GM21423 (cell line): ENCODE data around the gene ZNF148.
"Not testable (repeated sequence)": the region's sequence is repeated elsewhere in the genome, so short reads cannot be mapped to it uniquely, and the experiment has no call there.

ENCODE experiments used
- ATAC-seq: cut with Tn5 transposase; IDR thresholded peaks from one replicate; pipeline ENCODE4 v1.9.1; 2021; ENCODE audit warnings: mild to moderate bottlenecking, moderate library complexity; ENCODE audit not compliant: unreplicated experiment

ZNF148 gene

GRCh38 chr3:125374996-125375941, at the start of gene ZNF148:
TSS of gene ZNF148 (minus strand) at chr3:125375325. CDS start at chr3:125313640, 61,685 bp downstream.
- peak; percentile 83 for ATAC-seq

DNA sequence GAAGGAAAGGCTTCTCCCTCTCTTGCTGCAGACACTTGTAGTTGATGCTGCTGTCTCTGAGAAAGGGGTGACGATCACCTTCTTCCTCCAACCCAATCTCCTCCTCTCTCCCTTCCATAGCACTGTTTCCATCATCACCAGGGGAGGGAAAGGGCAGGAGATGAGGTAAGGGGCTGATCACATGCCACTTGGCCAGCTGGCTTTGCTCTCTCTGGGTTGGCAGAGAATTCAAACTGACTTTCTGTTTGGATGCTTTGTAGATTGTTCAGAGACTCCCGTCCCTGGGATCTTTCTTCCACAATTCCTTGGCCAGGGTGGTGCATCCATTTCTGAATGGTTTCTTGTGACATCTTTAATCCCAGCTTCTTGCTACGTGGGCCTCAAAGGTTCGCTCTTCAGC, 43.2 kb upstream of the ZNF148 start:
- ATAC-seq: no peak

DNA sequence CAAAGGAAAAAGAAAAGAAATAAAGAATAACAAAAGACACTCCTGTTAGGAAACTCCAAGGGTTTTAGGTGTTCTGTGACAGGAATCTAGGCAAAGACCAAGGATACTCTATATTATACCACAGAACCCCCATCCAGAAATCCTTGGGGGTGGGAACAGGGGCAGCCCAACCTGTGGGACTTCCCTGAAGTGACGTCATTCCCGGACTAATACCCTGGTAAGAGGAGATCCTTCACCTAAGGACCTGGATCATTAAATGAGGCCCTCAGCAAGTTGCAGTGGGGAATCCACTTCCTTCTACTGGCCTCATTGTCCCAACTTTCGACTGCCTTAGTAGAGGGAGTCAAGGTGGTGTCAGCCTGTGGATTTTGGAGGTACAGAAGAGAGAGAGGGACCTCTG, 41.1 kb upstream of the ZNF148 start:
- ATAC-seq: no peak

DNA sequence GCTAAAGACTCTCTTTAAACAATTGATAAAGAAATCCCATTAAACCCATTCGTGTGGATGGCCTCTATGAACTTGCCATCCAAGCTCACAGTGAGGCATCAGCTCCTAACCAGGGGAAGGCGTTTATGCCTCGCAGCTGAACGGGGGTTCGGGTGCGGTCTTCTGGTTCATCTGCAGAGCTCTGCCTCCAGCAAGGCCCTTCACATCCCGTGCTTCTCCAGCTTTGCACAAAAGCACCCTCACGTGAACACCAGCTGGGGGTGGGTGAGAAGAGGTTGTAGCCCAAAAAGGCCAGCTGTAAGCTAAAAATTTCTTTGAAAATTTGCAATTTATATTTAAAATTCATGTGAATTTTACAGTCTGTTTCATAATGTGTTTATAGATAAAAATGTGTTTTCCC, 39.5 kb upstream of the ZNF148 start:
- no peak for ATAC-seq

DNA sequence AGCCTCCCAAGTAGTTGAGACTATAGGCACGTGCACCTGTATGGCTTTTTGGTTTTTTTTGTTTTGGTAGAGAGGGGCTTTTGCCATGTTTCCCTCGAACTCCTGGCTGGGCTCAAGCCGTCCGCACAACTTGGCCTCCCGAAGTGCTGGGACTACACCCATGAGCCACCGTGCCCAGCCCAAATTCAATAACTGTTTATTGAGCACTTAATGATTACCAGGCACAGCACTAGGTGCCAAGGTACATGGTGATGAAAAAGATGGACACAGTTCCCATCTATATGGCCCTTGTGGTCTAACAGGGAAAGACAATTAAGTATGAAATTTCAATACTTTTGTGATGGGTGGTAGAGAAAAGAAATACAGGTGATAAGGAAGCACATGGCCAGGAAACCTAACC, 35.8 kb upstream of the ZNF148 start:
- ATAC-seq: no peak

DNA sequence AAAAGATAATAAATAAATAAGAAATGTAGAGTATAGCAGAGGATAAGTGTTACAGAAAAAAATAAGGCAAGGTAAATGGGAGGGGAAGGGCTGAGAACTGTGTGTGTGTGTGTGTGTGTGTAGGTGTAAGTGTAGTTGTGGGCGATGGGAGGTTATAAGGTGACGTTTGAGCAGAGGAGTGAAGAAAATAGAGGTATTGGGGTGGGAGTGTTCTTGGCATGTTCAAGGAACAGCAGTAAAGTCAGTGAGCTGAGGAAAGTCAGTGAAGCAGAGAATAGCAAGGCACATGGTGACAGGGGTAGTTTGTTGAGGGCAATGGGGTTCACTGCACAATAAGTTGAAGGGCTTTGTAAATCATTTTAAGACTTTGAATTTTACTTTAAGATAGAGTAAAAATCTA, 30.9 kb upstream of the ZNF148 start:
- no peak for ATAC-seq

DNA sequence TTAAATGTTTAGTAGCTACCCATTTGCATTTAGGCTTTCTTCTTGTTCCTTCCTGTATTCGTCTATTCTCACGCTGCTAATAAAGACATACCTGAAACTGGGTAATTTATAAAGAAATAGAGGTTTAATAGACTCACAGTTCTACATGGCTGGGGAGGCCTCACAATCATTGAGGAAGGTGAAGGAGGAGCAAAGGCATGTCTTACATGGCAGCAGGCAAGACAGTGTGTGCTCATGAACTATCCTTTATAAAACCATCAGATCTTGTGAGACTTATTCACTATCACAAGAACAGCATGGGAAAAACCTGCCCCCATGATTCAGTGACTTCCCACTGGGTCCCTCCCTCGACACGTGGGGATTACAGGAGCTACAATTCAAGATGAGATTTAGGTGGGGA, 30.4 kb upstream of the ZNF148 start:
- not testable (repeated sequence) for ATAC-seq

GRCh38 chr3:125403789-125404188, 28.7 kb upstream of the ZNF148 start:
- no peak for ATAC-seq

DNA sequence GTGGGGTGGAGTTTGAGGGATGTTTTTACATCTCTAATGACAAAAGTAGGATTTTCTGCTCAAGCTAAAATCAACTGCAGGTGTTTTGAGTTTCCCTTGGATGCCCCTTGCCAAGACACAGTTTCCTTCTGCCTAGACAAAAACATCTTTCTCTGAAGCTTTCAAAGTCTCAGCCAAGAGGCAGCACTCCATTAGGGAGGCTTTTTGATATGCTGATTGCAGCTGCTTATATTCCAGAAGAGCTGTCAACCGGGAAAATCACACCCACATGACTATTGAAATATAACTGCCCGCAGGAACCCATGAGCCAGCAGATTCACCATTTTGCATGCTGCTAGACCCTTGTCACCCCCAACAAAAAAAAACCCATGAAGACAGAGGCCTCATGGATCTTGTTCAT, 27.5 kb upstream of the ZNF148 start:
- no peak for ATAC-seq

- ATAC-seq: no peak
Observed at GRCh38 chr3:125401402-125401801, 26.3 kb upstream of the ZNF148 start.

DNA sequence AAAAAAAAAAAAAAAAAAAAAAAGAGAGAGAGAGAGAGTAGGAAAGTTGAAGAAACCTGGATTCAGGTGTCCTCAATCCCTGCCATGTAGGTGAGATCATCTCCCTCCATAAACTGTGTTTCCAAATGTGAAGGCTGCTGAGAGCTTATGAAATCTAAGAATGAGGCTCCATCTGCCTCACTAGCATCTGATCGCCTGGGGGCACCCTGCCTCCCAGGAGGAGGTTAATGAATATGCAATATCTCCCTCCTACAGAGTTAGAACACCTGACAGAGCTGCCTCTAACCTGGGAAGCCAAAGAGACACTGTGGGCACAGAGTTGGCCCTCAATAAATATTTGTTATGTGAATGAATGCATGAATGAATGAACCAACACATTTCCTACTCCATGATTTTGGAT, 23.8 kb upstream of the ZNF148 start:
- no peak for ATAC-seq

GRCh38 chr3:125395091-125395490, 20.0 kb upstream of the ZNF148 start:
- ATAC-seq: no peak

DNA sequence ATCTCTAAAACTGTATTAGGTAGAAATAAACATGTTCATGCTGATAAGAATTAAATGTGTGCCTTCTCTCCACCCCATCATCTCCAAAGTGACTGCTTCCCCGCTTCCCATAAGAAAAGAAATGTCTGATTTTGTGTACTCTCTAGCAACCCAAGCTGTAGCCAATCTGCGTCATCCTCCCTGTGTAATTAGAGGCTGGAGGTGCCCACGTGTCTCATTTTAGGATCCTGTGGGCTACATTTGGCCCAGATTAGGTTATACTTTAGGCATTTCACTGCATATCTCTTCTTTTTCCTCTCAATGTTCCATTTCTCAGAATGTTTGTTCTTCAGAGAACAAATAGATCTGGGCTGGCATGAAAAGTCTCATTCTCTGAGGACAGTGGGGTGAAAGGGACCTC, 19.3 kb upstream of the ZNF148 start:
- ATAC-seq: no peak

GRCh38 chr3:125389282-125389681, 14.2 kb upstream of the ZNF148 start:
- no peak for ATAC-seq

- ATAC-seq: not testable (repeated sequence)
Observed at GRCh38 chr3:125388369-125388768, 13.2 kb upstream of the ZNF148 start.

DNA sequence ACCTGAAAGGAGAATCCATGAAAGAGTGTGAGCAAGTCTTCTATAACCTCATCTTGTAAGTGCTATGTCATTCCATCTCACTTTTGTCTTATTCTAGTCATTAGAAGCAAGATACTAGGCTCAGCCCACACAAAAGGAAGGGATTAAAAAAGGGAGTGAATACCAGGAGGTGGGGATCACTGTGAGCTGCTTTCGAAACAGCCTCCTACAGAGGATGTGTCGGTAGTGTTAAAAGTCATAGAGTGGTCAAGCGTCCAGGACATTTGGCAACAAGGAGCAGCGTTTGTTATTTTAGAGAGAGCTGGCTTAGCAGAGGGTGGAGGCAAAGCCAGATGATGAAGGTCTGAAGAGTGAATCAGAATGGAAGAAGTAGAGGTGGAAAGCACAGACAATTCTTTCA, 11.7 kb upstream of the ZNF148 start:
- no peak for ATAC-seq

DNA sequence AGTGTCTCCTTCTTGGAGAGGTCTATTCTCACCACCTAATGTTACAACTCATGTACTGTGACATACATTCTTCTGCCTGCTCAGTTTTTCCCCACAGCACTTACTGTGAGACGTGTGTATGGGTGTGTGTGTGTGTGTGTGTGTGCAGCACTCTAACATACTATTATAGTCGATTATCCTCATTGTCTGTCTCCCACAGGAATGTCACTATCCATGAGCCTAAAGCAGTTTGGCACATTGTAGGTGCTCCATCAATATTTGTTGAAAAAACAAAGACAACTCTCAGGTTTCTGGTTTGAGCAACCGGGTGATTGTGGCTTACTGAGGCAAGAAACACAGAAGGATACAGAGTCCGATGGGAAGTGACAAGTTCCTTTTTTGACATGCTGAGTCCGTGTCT, 8.6 kb upstream of the ZNF148 start:
- ATAC-seq: no peak

GRCh38 chr3:125382298-125382697, 7.2 kb upstream of the ZNF148 start:
- no peak for ATAC-seq

GRCh38 chr3:125381743-125382142, 6.6 kb upstream of the ZNF148 start:
- ATAC-seq: peak; percentile 57

- ATAC-seq: no peak
Observed at GRCh38 chr3:125381314-125381713, 6.2 kb upstream of the ZNF148 start.

DNA sequence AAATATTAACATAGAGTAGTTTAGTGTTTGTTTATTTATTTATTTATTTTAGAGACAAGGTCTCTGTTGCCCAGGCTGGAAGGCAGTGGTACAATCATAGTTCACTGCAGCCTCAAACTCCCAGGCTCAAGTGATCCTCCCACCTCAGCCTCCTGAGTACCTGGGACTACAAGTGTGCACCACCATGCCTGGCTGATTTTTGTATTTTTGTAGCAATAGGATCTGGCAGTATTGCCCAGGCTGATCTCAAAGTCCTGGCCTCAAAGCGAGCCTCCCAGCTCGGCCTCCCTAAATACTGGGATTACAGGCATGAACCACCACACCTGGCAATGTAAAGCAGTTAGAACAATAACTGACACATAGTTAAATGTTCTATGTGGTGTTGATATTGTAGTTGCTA, 4.4 kb upstream of the ZNF148 start:
- ATAC-seq: no peak

DNA sequence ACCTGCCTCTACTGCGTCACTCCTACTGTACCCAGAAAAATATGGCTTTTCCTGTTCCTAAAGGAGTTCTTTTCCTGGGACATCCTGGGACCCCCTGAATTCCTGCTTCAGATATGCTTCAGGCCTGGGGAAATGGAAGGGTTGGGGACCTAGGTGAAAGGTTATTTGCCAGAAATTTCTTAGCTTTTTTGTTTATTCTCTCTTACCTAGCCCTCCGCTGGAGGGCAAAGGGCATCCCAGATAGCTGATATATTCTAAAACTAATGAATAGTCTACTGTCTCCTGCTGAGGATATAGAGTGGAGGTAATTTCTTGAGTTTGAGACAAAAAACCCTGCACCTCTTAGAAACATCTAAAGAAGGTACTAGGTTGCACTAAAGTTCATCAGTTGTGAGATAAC, 3.6 kb upstream of the ZNF148 start:
- ATAC-seq: no peak
